HEK293 (cell line): ENCODE results near the gene BABAM1.

Experiments used
- CTCF ChIA-PET: fragments of 350-600 bp; formaldehyde crosslinking; extraction: SDS; loops from one replicate; lab custom pipeline; 2021; ENCODE audit warnings: antibody characterized with exemption; lab: Yijun Ruan, JAX
- POLR2A ChIA-PET: fragments of 300-600 bp; formaldehyde crosslinking; extraction: SDS; loops from one replicate; lab custom pipeline; 2020; ENCODE audit warnings: antibody characterized with exemption, inconsistent platforms; lab: Yijun Ruan, JAX
- H3K27ac ChIP-seq: fragments of 200-500 bp; sonication (Bioruptor generic); 2 replicates; pipeline ENCODE4 v1.5.1; 2014; ENCODE audit warnings: low read depth, low read length, control low read depth, inconsistent platforms; ENCODE audit errors: extremely low read depth
- H3K36me3 ChIP-seq, 2 experiments: fragments of 200-500 bp in 1 of 2; sonication (Bioruptor generic) in 1 of 2; 1 replicate in 1 of 2; 2 replicates in 1 of 2; pipeline ENCODE4 v1.5.1; 2014 to 2017; ENCODE audit warnings: inconsistent platforms in 2 of 2, low read length in 2 of 2; ENCODE audit not compliant: control insufficient read depth in 2 of 2, insufficient read depth in 1 of 2
- H3K4me1 ChIP-seq: fragments of 200-500 bp; sonication (Bioruptor generic); 2 replicates; pipeline ENCODE4 v1.5.1; 2014; ENCODE audit warnings: mild to moderate bottlenecking, low read length, inconsistent platforms; ENCODE audit not compliant: control insufficient read depth, insufficient read depth
- H3K4me3 ChIP-seq: 2 replicates; pipeline ENCODE4 v1.5.1; 2011; ENCODE audit warnings: low read depth, mild to moderate bottlenecking, control low read depth, low read length, moderate library complexity
- H3K9me3 ChIP-seq: fragments of 200-500 bp; sonication (Bioruptor generic); 2 replicates; pipeline ENCODE4 v1.5.1; 2014; ENCODE audit warnings: low read depth, low read length, inconsistent platforms; ENCODE audit not compliant: control insufficient read depth, insufficient read depth
- FEZF1 ChIP-seq: fragments of 450-650 bp; formaldehyde crosslinking; IDR thresholded peaks from 2 replicates; pipeline ENCODE4 v1.5.1; 2016; ENCODE audit warnings: missing biosample characterization, missing genetic modification characterization
- HOXC10 ChIP-seq: sonication (generic); formaldehyde crosslinking; IDR thresholded peaks from 2 replicates; pipeline ENCODE4 v1.8.1; 2023; ENCODE audit warnings: mild to moderate bottlenecking, missing genetic modification reagents
- MYNN ChIP-seq: fragments of 450-650 bp; formaldehyde crosslinking; IDR thresholded peaks from 2 replicates; pipeline ENCODE4 v1.5.1; 2016; ENCODE audit warnings: missing biosample characterization, missing genetic modification characterization, borderline replicate concordance
- MZF1 ChIP-seq: fragments of 450-650 bp; formaldehyde crosslinking; IDR thresholded peaks from 2 replicates; pipeline ENCODE4 v1.5.1; 2017; ENCODE audit warnings: missing biosample characterization, missing genetic modification characterization, borderline replicate concordance
- OVOL3 ChIP-seq: fragments of 450-650 bp; formaldehyde crosslinking; IDR thresholded peaks from 2 replicates; pipeline ENCODE4 v1.5.1; 2016; ENCODE audit warnings: missing biosample characterization, missing genetic modification characterization
- TCF7L2 ChIP-seq: IDR thresholded peaks from 2 replicates; pipeline ENCODE4 v1.6.1; 2011; ENCODE audit warnings: low read depth, mild to moderate bottlenecking, inconsistent platforms, low read length, moderate library complexity, borderline replicate concordance
- YY1 ChIP-seq: fragments of 450-650 bp; formaldehyde crosslinking; IDR thresholded peaks from 2 replicates; pipeline ENCODE4 v1.5.1; 2018; ENCODE audit warnings: missing biosample characterization, missing genetic modification characterization
- ZFHX2 ChIP-seq: fragments of 450-650 bp; formaldehyde crosslinking; conservative IDR thresholded peaks from 2 replicates; pipeline ENCODE4 v1.5.1; 2016; ENCODE audit warnings: missing biosample characterization, missing genetic modification characterization
- ZNF16 ChIP-seq: fragments of 450-650 bp; formaldehyde crosslinking; IDR thresholded peaks from 2 replicates; pipeline ENCODE4 v1.5.1; 2016; ENCODE audit warnings: low read depth, missing biosample characterization, missing genetic modification characterization
- ZNF2 ChIP-seq: fragments of 450-650 bp; formaldehyde crosslinking; IDR thresholded peaks from 2 replicates; pipeline ENCODE4 v1.5.1; 2016; ENCODE audit warnings: missing biosample characterization, missing genetic modification characterization
- ZNF202 ChIP-seq: fragments of 450-650 bp; formaldehyde crosslinking; IDR thresholded peaks from 2 replicates; pipeline ENCODE4 v1.5.1; 2016; ENCODE audit warnings: missing biosample characterization, missing genetic modification characterization, borderline replicate concordance
- ZNF274 ChIP-seq, 2 experiments: fragments of 200-500 bp in 1 of 2; fragments of 450-650 bp in 1 of 2; sonication (Bioruptor generic) in 1 of 2; formaldehyde crosslinking in 1 of 2; IDR thresholded peaks; 2 replicates each; pipeline versions ENCODE4 v1.5.1 to v1.6.1; 2014 to 2016; ENCODE audit warnings: borderline replicate concordance in 1 of 2, inconsistent platforms in 1 of 2, low read length in 1 of 2, missing biosample characterization in 1 of 2, missing genetic modification characterization in 1 of 2
- ZNF302 ChIP-seq: fragments of 450-650 bp; formaldehyde crosslinking; IDR thresholded peaks from 2 replicates; pipeline ENCODE4 v1.5.1; 2016; ENCODE audit warnings: missing biosample characterization, missing genetic modification characterization, low read depth
- ZNF335 ChIP-seq: fragments of 450-650 bp; formaldehyde crosslinking; conservative IDR thresholded peaks from 2 replicates; pipeline ENCODE4 v1.5.1; 2016; ENCODE audit warnings: missing biosample characterization, missing genetic modification characterization
- ZNF416 ChIP-seq: fragments of 450-650 bp; formaldehyde crosslinking; IDR thresholded peaks from 2 replicates; pipeline ENCODE4 v1.5.1; 2016; ENCODE audit warnings: missing biosample characterization, missing genetic modification characterization
- ZNF423 ChIP-seq: fragments of 450-650 bp; formaldehyde crosslinking; IDR thresholded peaks from 2 replicates; pipeline ENCODE4 v1.5.1; 2016; ENCODE audit warnings: missing biosample characterization, missing genetic modification characterization
- ZNF433 ChIP-seq: fragments of 450-650 bp; formaldehyde crosslinking; IDR thresholded peaks from 2 replicates; pipeline ENCODE4 v1.5.1; 2016; ENCODE audit warnings: missing biosample characterization, missing genetic modification characterization, low read depth
- ZNF514 ChIP-seq: fragments of 450-650 bp; formaldehyde crosslinking; IDR thresholded peaks from 2 replicates; pipeline ENCODE4 v1.5.1; 2016; ENCODE audit warnings: missing biosample characterization, missing genetic modification characterization
- ZNF596 ChIP-seq: fragments of 450-650 bp; IDR thresholded peaks from 2 replicates; pipeline ENCODE4 v1.5.0; 2018; ENCODE audit warnings: missing biosample characterization, mild to moderate bottlenecking, missing genetic modification characterization, moderate library complexity
- ZNF600 ChIP-seq: fragments of 450-650 bp; formaldehyde crosslinking; IDR thresholded peaks from 2 replicates; pipeline ENCODE4 v1.5.1; 2016; ENCODE audit warnings: missing biosample characterization, missing genetic modification characterization
- ZNF670 ChIP-seq: fragments of 450-650 bp; formaldehyde crosslinking; IDR thresholded peaks from 2 replicates; pipeline ENCODE4 v1.5.1; 2016; ENCODE audit warnings: missing biosample characterization, missing genetic modification characterization, low read depth
- ZNF830 ChIP-seq: fragments of 450-650 bp; IDR thresholded peaks from 2 replicates; pipeline ENCODE4 v1.5.0; 2018; ENCODE audit warnings: missing biosample characterization, missing genetic modification characterization, low read depth, mild to moderate bottlenecking, moderate library complexity
- TF ChIP-seq, protein P1 (sequence below): fragments of 450-650 bp; formaldehyde crosslinking; IDR thresholded peaks from 2 replicates; pipeline ENCODE4 v1.5.1; 2016; ENCODE audit warnings: missing biosample characterization, missing genetic modification characterization
- TF ChIP-seq, protein P2 (sequence below): fragments of 450-650 bp; formaldehyde crosslinking; IDR thresholded peaks from 2 replicates; pipeline ENCODE4 v1.5.1; 2017; ENCODE audit warnings: missing biosample characterization, missing genetic modification characterization
- TF ChIP-seq, protein P3 (sequence below): fragments of 450-650 bp; IDR thresholded peaks from 2 replicates; pipeline ENCODE4 v1.5.1; 2018; ENCODE audit warnings: missing biosample characterization, missing genetic modification characterization

BABAM1 gene

DNA sequence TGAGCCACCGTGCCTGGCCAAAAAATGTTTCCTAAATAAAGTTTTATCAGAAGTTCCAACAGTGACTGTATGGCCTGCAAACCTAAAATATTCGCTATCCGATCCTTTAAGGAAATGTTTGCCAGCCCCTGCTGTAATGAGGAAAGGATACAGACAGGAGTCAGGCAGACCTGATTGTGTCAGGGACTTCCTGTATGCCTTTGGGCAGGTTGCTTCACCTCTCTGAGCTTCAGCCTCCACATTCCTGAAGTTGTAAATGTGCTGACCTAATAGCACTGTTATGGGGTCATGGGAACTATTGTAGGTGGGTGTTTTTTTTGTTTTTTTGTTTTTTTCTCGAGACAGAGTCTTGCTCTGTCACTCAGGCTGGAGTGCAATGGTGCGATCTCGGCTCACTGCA lies 29.7 kb downstream of the BABAM1 start (continued):
- TF ChIP-seq FEZF1 (no peak), MYNN (no peak), ZNF830 (tag by site-specific recombination) (no peak), ZNF416 (tag by site-specific recombination) (no peak), OVOL3 (no peak), ZNF302 (tag by site-specific recombination) (no peak)

DNA sequence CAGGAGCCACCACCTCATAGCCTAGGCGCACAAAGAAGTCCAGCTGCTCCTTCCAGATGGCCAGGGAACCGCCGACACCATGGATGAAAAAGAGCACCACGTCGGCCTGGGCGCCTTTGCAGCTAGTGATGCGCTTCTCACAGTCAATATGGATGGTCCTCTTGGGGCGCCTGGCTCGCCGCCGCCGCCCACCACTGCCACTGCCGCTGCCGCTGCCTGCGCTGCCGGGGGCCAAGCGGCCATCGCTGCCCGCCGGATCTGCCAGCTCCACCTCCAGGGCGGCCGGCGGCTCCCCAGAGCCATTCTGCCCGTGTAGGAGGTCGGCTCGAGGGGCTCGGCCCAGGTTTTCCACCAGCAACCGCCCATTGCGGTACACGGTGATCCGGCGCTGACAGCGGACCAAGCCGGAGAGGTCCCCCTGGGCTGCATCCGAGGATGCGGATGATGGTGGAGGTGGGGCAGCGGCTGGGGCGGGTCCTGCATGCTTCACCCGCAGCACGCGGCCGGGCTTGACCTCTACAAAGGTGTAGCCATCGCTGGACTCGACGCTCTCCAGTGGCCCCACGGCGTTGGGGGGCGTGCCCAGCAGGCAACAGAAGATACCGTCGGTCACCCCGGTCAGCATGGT lies 33.9 kb downstream of the BABAM1 start:
- CTCF ChIA-PET = interaction anchor here (0.6 kb wide), 1 partner anchor 348 kb away, joined by 7 read pairs; no protein-coding TSS in a partner anchor
- TF ChIP-seq ZNF433 (tag by site-specific recombination) = no peak
- no peak for TF ChIP-seq ZNF514 (tag by site-specific recombination)
- no peak for TF ChIP-seq ZNF423 (tag by site-specific recombination)
- TF ChIP-seq HOXC10 (CRISPR knock-in tag) = no peak
- no peak for TF ChIP-seq ZNF2 (tag by site-specific recombination)
- no peak for TF ChIP-seq ZNF416 (tag by site-specific recombination)
- no peak for TF ChIP-seq ZNF335 (tag by site-specific recombination)
- TF ChIP-seq ZNF16 = no peak
- TF ChIP-seq TCF7L2 = no peak
- TF ChIP-seq ZNF202 (tag by site-specific recombination) = no peak
- no peak for TF ChIP-seq ZNF670 (tag by site-specific recombination)
- H3K27ac ChIP-seq = no peak overlapping the region
- peaks cover 0 to 34% of the 10 kb centered on the region in 2 experiments; a peak in 2 of 3 replicates for H3K36me3 ChIP-seq
- H3K4me1 ChIP-seq = peaks cover 3% of the 10 kb centered on the region
- H3K9me3 ChIP-seq = no peaks in the 10 kb centered on the region
- H3K4me3 ChIP-seq = no peak overlapping the region
- POLR2A ChIA-PET = no interaction called here

DNA sequence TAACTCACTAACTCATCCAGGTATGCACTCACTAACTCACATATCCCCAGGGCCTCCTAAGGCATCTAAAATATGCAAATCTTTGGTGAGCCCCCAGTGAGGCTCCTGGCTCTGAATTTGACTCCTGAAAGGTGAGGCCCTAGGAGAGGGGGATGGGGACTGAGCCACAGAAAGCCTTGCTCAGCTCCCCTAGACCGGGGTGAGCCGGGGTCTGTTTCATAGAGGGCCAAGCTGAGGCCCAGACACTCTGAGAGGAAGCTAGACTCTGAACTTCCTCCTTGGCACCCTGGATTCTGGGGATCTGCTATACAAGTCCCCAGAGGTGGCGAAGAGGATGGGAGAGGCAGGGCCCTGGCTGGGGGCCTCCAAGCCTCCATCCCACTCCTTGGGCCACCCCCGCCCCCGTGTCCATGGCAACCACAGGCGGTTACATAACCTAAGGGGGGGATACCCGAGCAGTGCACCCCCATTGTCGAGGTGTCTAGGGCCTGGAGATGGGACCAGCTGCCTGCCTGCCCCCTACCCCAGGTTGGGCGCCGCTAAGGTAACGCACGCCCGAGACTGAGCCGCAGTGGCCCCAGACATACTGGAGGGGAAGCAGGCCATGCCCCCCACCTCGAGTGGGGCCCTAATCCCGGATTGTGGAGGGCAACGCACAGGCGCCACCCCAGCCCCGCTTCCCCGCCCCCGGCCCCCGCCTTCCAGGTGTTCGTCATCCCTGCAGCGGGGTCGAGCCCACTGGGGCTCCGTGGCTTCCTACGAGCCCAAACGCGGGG lies 35.3 kb downstream of the BABAM1 start:
- no peaks in the 10 kb centered on the region for H3K9me3 ChIP-seq
- peaks cover 0 to 28% of the 10 kb centered on the region in 2 experiments; a peak in 2 of 3 replicates for H3K36me3 ChIP-seq
- ChIA-PET POLR2A (interaction anchor here (0.6 to 1.5 kb wide), 3 partner anchors 8 to 36 kb away, joined by 3 to 8 read pairs (median 4); no protein-coding TSS in a partner anchor), CTCF (interaction anchor here (0.6 to 1.6 kb wide), 4 partner anchors 9 to 127 kb away, joined by 3 to 6 read pairs (median 4); no protein-coding TSS in a partner anchor)
- H3K27ac ChIP-seq = peak overlapping the region; percentile 65
- H3K4me3 ChIP-seq = peak overlapping the region; percentile 79
- H3K4me1 ChIP-seq = peaks cover 3% of the 10 kb centered on the region
- TF ChIP-seq ZNF2 (tag by site-specific recombination) (no peak), YY1 (tag by site-specific recombination) (no peak), ZNF596 (tag by site-specific recombination) (no peak), ZFHX2 (tag by site-specific recombination) (peak; percentile 55), ZNF274 (IDR thresholded peaks at IDR 0.05; ENCODE audit: low read length) (no peak), ZNF274 (tag by site-specific recombination; IDR thresholded peaks at IDR 0.05; ENCODE audit: borderline replicate concordance) (no peak), ZNF202 (tag by site-specific recombination) (no peak), MZF1 (tag by site-specific recombination) (no peak), ZNF600 (tag by site-specific recombination) (no peak)
- TF ChIP-seq, protein P1, sequence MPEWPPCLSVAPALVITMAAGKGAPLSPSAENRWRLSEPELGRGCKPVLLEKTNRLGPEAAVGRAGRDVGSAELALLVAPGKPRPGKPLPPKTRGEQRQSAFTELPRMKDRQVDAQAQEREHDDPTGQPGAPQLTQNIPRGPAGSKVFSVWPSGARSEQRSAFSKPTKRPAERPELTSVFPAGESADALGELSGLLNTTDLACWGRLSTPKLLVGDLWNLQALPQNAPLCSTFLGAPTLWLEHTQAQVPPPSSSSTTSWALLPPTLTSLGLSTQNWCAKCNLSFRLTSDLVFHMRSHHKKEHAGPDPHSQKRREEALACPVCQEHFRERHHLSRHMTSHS (tag by site-specific recombination) = no peak
- TF ChIP-seq, protein P2, sequence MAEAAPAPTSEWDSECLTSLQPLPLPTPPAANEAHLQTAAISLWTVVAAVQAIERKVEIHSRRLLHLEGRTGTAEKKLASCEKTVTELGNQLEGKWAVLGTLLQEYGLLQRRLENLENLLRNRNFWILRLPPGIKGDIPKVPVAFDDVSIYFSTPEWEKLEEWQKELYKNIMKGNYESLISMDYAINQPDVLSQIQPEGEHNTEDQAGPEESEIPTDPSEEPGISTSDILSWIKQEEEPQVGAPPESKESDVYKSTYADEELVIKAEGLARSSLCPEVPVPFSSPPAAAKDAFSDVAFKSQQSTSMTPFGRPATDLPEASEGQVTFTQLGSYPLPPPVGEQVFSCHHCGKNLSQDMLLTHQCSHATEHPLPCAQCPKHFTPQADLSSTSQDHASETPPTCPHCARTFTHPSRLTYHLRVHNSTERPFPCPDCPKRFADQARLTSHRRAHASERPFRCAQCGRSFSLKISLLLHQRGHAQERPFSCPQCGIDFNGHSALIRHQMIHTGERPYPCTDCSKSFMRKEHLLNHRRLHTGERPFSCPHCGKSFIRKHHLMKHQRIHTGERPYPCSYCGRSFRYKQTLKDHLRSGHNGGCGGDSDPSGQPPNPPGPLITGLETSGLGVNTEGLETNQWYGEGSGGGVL (tag by site-specific recombination) = peak; percentile 82
- TF ChIP-seq, protein P3, sequence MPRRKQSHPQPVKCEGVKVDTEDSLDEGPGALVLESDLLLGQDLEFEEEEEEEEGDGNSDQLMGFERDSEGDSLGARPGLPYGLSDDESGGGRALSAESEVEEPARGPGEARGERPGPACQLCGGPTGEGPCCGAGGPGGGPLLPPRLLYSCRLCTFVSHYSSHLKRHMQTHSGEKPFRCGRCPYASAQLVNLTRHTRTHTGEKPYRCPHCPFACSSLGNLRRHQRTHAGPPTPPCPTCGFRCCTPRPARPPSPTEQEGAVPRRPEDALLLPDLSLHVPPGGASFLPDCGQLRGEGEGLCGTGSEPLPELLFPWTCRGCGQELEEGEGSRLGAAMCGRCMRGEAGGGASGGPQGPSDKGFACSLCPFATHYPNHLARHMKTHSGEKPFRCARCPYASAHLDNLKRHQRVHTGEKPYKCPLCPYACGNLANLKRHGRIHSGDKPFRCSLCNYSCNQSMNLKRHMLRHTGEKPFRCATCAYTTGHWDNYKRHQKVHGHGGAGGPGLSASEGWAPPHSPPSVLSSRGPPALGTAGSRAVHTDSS (tag by site-specific recombination) = no peak
